DND-41 (cell line): Measurements from ENCODE around the gene USP20.

Experiments used
- EZH2 ChIP-seq: IDR thresholded peaks from 3 replicates; pipeline ENCODE4 v1.6.1; 2012; ENCODE audit warnings: borderline replicate concordance, low read depth, mild to moderate bottlenecking, moderate library complexity, low read length, inconsistent platforms; ENCODE audit not compliant: severe bottlenecking
- TF ChIP-seq, protein P1 (sequence below): IDR thresholded peaks from 2 replicates; pipeline ENCODE4 v1.5.1; 2012; ENCODE audit warnings: borderline replicate concordance, low read length, moderate library complexity, mild to moderate bottlenecking; ENCODE audit not compliant: poor library complexity, severe bottlenecking; ENCODE audit errors: extremely low read depth

DNA sequence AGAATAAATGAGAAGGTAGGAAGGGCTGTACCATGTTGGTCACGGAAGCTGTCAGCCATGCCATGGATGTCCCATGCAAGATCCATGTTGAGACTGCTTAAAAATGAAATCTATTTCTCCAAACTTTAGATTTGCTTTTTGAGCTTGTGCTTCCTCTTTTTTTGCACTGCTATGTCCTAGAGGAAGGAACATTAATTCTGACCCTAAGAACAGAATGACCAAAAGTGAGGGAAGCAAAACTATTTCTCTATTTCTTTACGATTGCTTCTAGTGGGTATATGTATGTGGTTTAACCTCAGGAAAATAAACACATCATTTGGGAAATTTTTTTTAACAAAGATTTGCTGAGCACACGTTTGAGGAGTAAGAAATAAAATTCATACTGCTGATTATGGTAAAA, 84.6 kb downstream of the USP20 start:
- TF ChIP-seq, protein P1, sequence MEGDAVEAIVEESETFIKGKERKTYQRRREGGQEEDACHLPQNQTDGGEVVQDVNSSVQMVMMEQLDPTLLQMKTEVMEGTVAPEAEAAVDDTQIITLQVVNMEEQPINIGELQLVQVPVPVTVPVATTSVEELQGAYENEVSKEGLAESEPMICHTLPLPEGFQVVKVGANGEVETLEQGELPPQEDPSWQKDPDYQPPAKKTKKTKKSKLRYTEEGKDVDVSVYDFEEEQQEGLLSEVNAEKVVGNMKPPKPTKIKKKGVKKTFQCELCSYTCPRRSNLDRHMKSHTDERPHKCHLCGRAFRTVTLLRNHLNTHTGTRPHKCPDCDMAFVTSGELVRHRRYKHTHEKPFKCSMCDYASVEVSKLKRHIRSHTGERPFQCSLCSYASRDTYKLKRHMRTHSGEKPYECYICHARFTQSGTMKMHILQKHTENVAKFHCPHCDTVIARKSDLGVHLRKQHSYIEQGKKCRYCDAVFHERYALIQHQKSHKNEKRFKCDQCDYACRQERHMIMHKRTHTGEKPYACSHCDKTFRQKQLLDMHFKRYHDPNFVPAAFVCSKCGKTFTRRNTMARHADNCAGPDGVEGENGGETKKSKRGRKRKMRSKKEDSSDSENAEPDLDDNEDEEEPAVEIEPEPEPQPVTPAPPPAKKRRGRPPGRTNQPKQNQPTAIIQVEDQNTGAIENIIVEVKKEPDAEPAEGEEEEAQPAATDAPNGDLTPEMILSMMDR = no peak
- no peak for TF ChIP-seq EZH2
